Measurements from ENCODE around the gene CLK3. TPM values are rescaled to one million over a fixed set of nuclear protein-coding genes. Genes with fewer than 3 reads are reported as not detected.

CLK3 gene
- total RNA-seq, 1 donor from 2014 or later = 76.0 TPM

GRCh38 chr15:74633781-74634180 is 18.1 kb downstream of the CLK3 start:
- no peaks in the 10 kb centered on the region for H3K9me3 Mint-ChIP-seq (ENCODE audit: low read depth)
- no peak overlapping the region for H3K4me3 Mint-ChIP-seq (ENCODE audit: low read depth)
- no peak overlapping the region for H3K27ac Mint-ChIP-seq
- H3K36me3 Mint-ChIP-seq (ENCODE audit: insufficient read depth) = peaks cover 13% of the 10 kb centered on the region
- H3K4me1 Mint-ChIP-seq (ENCODE audit: low read depth) = no peaks in the 10 kb centered on the region
- TF ChIP-seq CTCF (IDR thresholded peaks at IDR 0.05; ENCODE audit: unreplicated experiment) = no peak
- H3K27me3 Mint-ChIP-seq = no peaks in the 10 kb centered on the region
- DNase-seq (ENCODE audit: low spot score, unreplicated experiment) = no peak

DNA sequence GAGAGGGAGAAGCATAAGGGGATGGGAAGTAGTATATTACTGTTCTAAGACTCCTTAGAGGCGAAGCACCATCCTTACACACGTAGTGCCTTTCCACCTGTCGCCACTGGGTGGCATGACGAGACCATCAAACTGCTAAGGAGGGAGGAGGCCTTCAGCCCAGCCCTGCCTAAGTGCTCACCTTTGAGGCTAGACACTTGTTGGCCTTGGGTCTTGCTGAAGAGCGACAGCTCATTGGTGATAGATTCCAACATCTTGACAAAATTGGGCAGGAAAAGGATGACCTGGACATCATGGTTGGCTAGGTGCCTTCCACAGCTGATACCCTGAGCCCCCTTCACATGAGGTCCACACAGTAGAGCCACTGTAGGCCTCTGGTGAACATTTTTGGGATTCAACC is 19.6 kb downstream of the CLK3 start:
- no peak overlapping the region for H3K4me3 Mint-ChIP-seq (ENCODE audit: low read depth)
- peaks cover 17% of the 10 kb centered on the region for H3K36me3 Mint-ChIP-seq (ENCODE audit: insufficient read depth)
- H3K9me3 Mint-ChIP-seq (ENCODE audit: low read depth) = no peaks in the 10 kb centered on the region
- H3K27me3 Mint-ChIP-seq = no peaks in the 10 kb centered on the region
- peak; percentile 52 for DNase-seq (ENCODE audit: low spot score, unreplicated experiment)
- TF ChIP-seq CTCF (IDR thresholded peaks at IDR 0.05; ENCODE audit: unreplicated experiment) = peak; percentile 90
- H3K4me1 Mint-ChIP-seq (ENCODE audit: low read depth) = no peaks in the 10 kb centered on the region
- H3K27ac Mint-ChIP-seq = no peak overlapping the region

DNA sequence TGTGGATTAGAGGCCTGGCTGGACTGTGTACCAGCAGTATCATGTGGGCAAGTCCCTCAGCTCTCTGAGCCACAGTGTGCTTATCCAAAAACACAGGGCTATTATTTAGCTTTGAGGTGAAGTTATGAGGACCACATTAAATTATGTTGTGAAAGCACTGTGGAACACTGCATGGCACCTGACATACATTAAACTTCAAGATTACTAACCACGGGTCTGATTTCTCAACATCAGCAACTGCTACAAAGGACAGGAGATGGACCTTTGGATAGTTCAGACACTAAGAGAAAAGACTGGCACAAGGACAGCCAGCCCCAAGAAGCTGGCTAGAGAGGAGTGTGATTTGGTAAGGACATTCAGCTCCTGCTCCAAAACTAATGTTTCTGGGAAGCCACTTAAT is 21.3 kb downstream of the CLK3 start:
- Mint-ChIP-seq H3K4me1 (ENCODE audit: low read depth) (peaks cover 10% of the 10 kb centered on the region), H3K36me3 (ENCODE audit: insufficient read depth) (peaks cover 16% of the 10 kb centered on the region), H3K4me3 (ENCODE audit: low read depth) (no peak overlapping the region), H3K27me3 (no peaks in the 10 kb centered on the region), H3K27ac (no peak overlapping the region), H3K9me3 (ENCODE audit: low read depth) (no peaks in the 10 kb centered on the region)
- TF ChIP-seq CTCF (IDR thresholded peaks at IDR 0.05; ENCODE audit: unreplicated experiment) = no peak
- DNase-seq (ENCODE audit: low spot score, unreplicated experiment) = no peak

DNA sequence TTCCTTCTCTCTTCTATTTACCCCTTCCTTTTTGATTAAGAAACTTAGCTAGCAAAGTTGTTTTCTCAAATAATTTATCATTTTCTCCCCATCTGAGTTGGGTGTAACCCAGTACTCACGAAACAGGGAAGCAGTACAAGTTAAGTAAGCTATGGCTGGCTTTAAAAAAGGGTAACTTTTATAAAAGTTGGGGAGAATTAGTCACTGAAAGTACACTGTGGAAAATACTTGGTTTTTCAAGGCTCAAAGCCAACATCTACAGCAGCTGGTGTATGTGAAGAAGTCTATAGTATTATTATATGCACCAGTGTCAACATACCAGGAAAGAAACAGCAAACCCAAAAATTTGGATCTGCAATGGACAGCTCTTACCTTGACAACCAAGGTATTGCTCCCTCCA is 25.5 kb downstream of the CLK3 start:
- peaks cover 32% of the 10 kb centered on the region for H3K4me1 Mint-ChIP-seq (ENCODE audit: low read depth)
- H3K9me3 Mint-ChIP-seq (ENCODE audit: low read depth) = no peaks in the 10 kb centered on the region
- H3K36me3 Mint-ChIP-seq (ENCODE audit: insufficient read depth) = peaks cover 9% of the 10 kb centered on the region
- H3K27me3 Mint-ChIP-seq = no peaks in the 10 kb centered on the region
- H3K27ac Mint-ChIP-seq = peak overlapping the region; percentile 96
- H3K4me3 Mint-ChIP-seq (ENCODE audit: low read depth) = no peak overlapping the region
- no peak for TF ChIP-seq CTCF (IDR thresholded peaks at IDR 0.05; ENCODE audit: unreplicated experiment)
- DNase-seq (ENCODE audit: low spot score, unreplicated experiment) = no peak

GRCh38 chr15:74642348-74642733 is 26.7 kb downstream of the CLK3 start:
- Mint-ChIP-seq H3K9me3 (ENCODE audit: low read depth) (no peaks in the 10 kb centered on the region), H3K27me3 (no peaks in the 10 kb centered on the region), H3K4me3 (ENCODE audit: low read depth) (peak overlapping the region; percentile 20), H3K36me3 (ENCODE audit: insufficient read depth) (peaks cover 9% of the 10 kb centered on the region), H3K4me1 (ENCODE audit: low read depth) (peaks cover 32% of the 10 kb centered on the region), H3K27ac (peak overlapping the region; percentile 96)
- TF ChIP-seq CTCF (IDR thresholded peaks at IDR 0.05; ENCODE audit: unreplicated experiment) = no peak
- no peak for DNase-seq (ENCODE audit: low spot score, unreplicated experiment)

Data from progenitor cell of endocrine pancreas (in vitro differentiated cells).